Pancreas (tissue), 10 donors: ENCODE data around the gene VAMP8. TPM values are rescaled to one million over a fixed set of nuclear protein-coding genes. Genes with fewer than 3 reads are reported as not detected.
A peak's percentile ranks its signal among the peaks of the same experiment; 100 is the strongest.

Experiments used
- ATAC-seq, 4 donors: fragments of 200-7000 bp; cut with Tn5 transposase; one replicate each; pipeline versions ENCODE4 v1.8.0 to v1.9.1; 2020; ENCODE audit warnings: mild to moderate bottlenecking in 4 of 4, moderate library complexity in 4 of 4
- DNase-seq, 6 donors: peaks; one replicate each; pipeline ENCODE4 v3.0.0-alpha.2; 2020
- FAIRE-seq: peaks from 2 replicates; lab custom pipeline; 2012; peaks lifted over from hg19 to GRCh38; lab: Jason Lieb, UNC
- H3K27ac ChIP-seq, 4 donors: fragments of 200-600 bp; sonication (generic); 1 replicate in 3 of 4; 2 replicates in 1 of 4; pipeline versions ENCODE4 v1.5.0 to v1.8.0; 2020
- H3K27me3 ChIP-seq, 4 donors: fragments of 200-600 bp; one replicate each; pipeline ENCODE4 v1.8.0; 2021
- H3K36me3 ChIP-seq, 3 donors: fragments of 200-600 bp; sonication (generic) in 1 of 3; one replicate each; pipeline versions ENCODE4 v1.5.0 to v1.8.0; 2020 to 2021
- H3K4me1 ChIP-seq, 3 donors: fragments of 200-600 bp; one replicate each; pipeline ENCODE4 v1.8.0; 2021
- H3K4me3 ChIP-seq, 4 donors: fragments of 200-600 bp; sonication (generic) in 2 of 4; one replicate each; pipeline versions ENCODE4 v1.5.0 to v1.8.0; 2020 to 2021
- H3K9me3 ChIP-seq, 4 donors: fragments of 200-600 bp; one replicate each; pipeline ENCODE4 v1.8.0; 2021
- CTCF ChIP-seq, 4 donors: fragments of 200-600 bp; sonication (generic) in 3 of 4; IDR thresholded peaks; one replicate each; pipeline versions ENCODE4 v1.5.0 to v1.8.0; 2021; ENCODE audit warnings: antibody characterized with exemption in 4 of 4
- WGBS, 2 donors: extraction: QIAGEN DNeasy Blood & Tissue Kit; methylation state at CpG; one replicate each; pipeline ENCODE4 v1.1.7; 2013; 5-methylcytosine and 5-hydroxymethylcytosine counted together
- intact Hi-C, 3 donors: fragments of 100-400 bp; cut with DNase I; formaldehyde crosslinking; loops; one replicate each; pipeline versions ENCODE4 v1.11.1 to v1.14.2; 2022
- polyA plus RNA-seq, 2 donors: library from polyadenylated mRNA; stranded (reverse); fragments of 200-250 nt; gene quantifications; one replicate each; pipeline ENCODE4 v1.2.3, GENCODE V29; 2013
- total RNA-seq, 6 donors: library from RNA; stranded (reverse); fragmentation: NEBNext Ultra II Directional in 4 of 6; extraction: Animal tissue kit (Norgen Biotek cat#: 25700) in 4 of 6; gene quantifications; one replicate each; pipeline versions ENCODE4 v1.2.1 to v1.2.4, GENCODE V29; 2021 to 2023
- donor health status: healthy with polysubstance abuse.
- donor health status: DM: no; HTN: no; CAD: no; lungs with moderate emphysema.
- donor health status: DM: no; HTN: no; CAD: no.
- donor health status: control.
- donor health status: control.
- donor health status: Bipolar disorder and iron deficiency.
- donor health status: DM: yes; HTN: yes; CAD: no.
- donor health status: DM: no; HTN: no; CAD: no.
- donor health status: DM: no; HTN: no; CAD: no.
- donor health status: DM: yes; HTN: yes; CAD: no.

Gene VAMP8
- total and polyA plus RNA-seq, 8 donors = 57.7 to 150 (median 76.6) TPM

- peaks cover 0 to 14% (median 5%) of the 10 kb centered on the region in 3 donors for H3K4me1 ChIP-seq
- WGBS, 2 donors = 78 to 80% methylated on average over 10 of the region's 10 CpGs
Observed at GRCh38 chr2:85549095-85549494, 28.3 kb upstream of the VAMP8 start.

GRCh38 chr2:85549826-85550225 is 27.6 kb upstream of the VAMP8 start:
- no peaks in the 10 kb centered on the region for H3K27me3 ChIP-seq
- FAIRE-seq (no peak), DNase-seq (no peak), ATAC-seq (no peak)
- WGBS, 2 donors = 55 to 56% methylated on average over 4 of the region's 4 CpGs
- no peaks in the 10 kb centered on the region for H3K9me3 ChIP-seq
- H3K27ac ChIP-seq = peak overlapping the region in 1 of 4 donors; percentile 28
- TF ChIP-seq CTCF (IDR thresholded peaks at IDR 0.05) = no peak
- peaks cover 0 to 11% (median 5%) of the 10 kb centered on the region in 3 donors for H3K4me1 ChIP-seq
- H3K4me3 ChIP-seq = no peak overlapping the region
- H3K36me3 ChIP-seq = peaks cover 0 to 50% (median 22%) of the 10 kb centered on the region in 3 donors
- intact Hi-C loops = loop anchor here (5.0 to 10.0 kb wide), 2 partner anchors 125 to 128 kb away; no protein-coding TSS in a partner anchor

More at GRCh38 chr2:85549095-85549494, 28.3 kb upstream of the VAMP8 start:
- Histone ChIP-seq H3K9me3 (no peaks in the 10 kb centered on the region), H3K4me3 (no peak overlapping the region), H3K27ac (no peak overlapping the region), H3K36me3 (peaks cover 0 to 50% (median 29%) of the 10 kb centered on the region in 3 donors), H3K27me3 (no peaks in the 10 kb centered on the region)
- no peak for FAIRE-seq
- intact Hi-C loops = no loop called here
- TF ChIP-seq CTCF (IDR thresholded peaks at IDR 0.05) = no peak
- ATAC-seq = no peak
- DNase-seq = no peak

- ATAC-seq (no peak), DNase-seq (no peak), FAIRE-seq (no peak)
- no peaks in the 10 kb centered on the region for H3K9me3 ChIP-seq
- H3K4me3 ChIP-seq = no peak overlapping the region
- intact Hi-C loops = loop anchor here (5.0 to 10.0 kb wide), 2 partner anchors 126 to 128 kb away; no protein-coding TSS in a partner anchor
- no peaks in the 10 kb centered on the region for H3K27me3 ChIP-seq
- peak overlapping the region in 1 of 4 donors; percentile 28 for H3K27ac ChIP-seq
- no peak for TF ChIP-seq CTCF (IDR thresholded peaks at IDR 0.05)
- peaks cover 0 to 11% (median under 1%) of the 10 kb centered on the region in 3 donors for H3K4me1 ChIP-seq
- peaks cover 0 to 49% (median 16%) of the 10 kb centered on the region in 3 donors for H3K36me3 ChIP-seq
- 82 to 89% methylated on average over 10 of the region's 10 CpGs for WGBS, 2 donors
Observed at GRCh38 chr2:85550486-85550885, 26.9 kb upstream of the VAMP8 start.

GRCh38 chr2:85551698-85552678 is 25.4 kb upstream of the VAMP8 start:
- peak; percentile 80 to 91 (median 86) for DNase-seq
- Histone ChIP-seq H3K27me3 (no peaks in the 10 kb centered on the region), H3K4me1 (peaks cover 0 to 11% (median 0%) of the 10 kb centered on the region in 3 donors), H3K4me3 (no peak overlapping the region), H3K36me3 (peaks cover 0 to 48% (median 8%) of the 10 kb centered on the region in 3 donors), H3K9me3 (no peaks in the 10 kb centered on the region), H3K27ac (peak overlapping the region in 1 of 4 donors; percentile 30)
- peak; percentile 60 to 92 (median 80) for ATAC-seq
- no peak for FAIRE-seq
- intact Hi-C loops = loop anchor here (5.0 to 10.0 kb wide), 2 partner anchors 127 to 130 kb away; no protein-coding TSS in a partner anchor
- TF ChIP-seq CTCF (IDR thresholded peaks at IDR 0.05) = peak; percentile 75 to 87 (median 85)
- 45 to 53% methylated on average over 9 of the region's 9 CpGs for WGBS, 2 donors
